ENCODE data around the gene PKHD1. TPM values are rescaled to one million over a fixed set of nuclear protein-coding genes. Genes with fewer than 3 reads are reported as not detected.
"Not testable (repeated sequence)": the region's sequence is repeated elsewhere in the genome, so short reads cannot be mapped to it uniquely, and the experiment has no call there.

PKHD1 gene
- total RNA-seq, 1 donor from 2014 or later, result 0.32 TPM

GRCh38 chr6:51855310-51856082 lies 231.9 kb downstream of the PKHD1 start:
- Histone ChIP-seq H3K9me3 (no peaks in the 10 kb centered on the region), H3K27ac (no peak overlapping the region), H3K4me1 (no peaks in the 10 kb centered on the region), H3K27me3 (no peaks in the 10 kb centered on the region), H3K4me3 (no peak overlapping the region), H3K36me3 (no peaks in the 10 kb centered on the region)
- intact Hi-C loops (cut with DNase I), result no loop called here
- ATAC-seq, result peak; percentile 67
- no peak for DNase-seq
- TF ChIP-seq CTCF (IDR thresholded peaks at IDR 0.05), result peak; percentile 79

- no peak overlapping the region for H3K27ac ChIP-seq
- intact Hi-C loops (cut with DNase I), result no loop called here
- no peak overlapping the region for H3K4me3 ChIP-seq
- H3K27me3 ChIP-seq, result no peaks in the 10 kb centered on the region
- H3K36me3 ChIP-seq, result no peaks in the 10 kb centered on the region
- no peak for TF ChIP-seq CTCF (IDR thresholded peaks at IDR 0.05)
- H3K9me3 ChIP-seq, result no peaks in the 10 kb centered on the region
- ATAC-seq (no peak), DNase-seq (peak; percentile 55)
- no peaks in the 10 kb centered on the region for H3K4me1 ChIP-seq
Observed at GRCh38 chr6:51854876-51855275, 232.5 kb downstream of the PKHD1 start.

GRCh38 chr6:51854347-51854746 lies 233.1 kb downstream of the PKHD1 start:
- Histone ChIP-seq H3K4me1 (no peaks in the 10 kb centered on the region), H3K36me3 (no peaks in the 10 kb centered on the region), H3K27ac (no peak overlapping the region), H3K9me3 (no peaks in the 10 kb centered on the region), H3K4me3 (no peak overlapping the region), H3K27me3 (no peaks in the 10 kb centered on the region)
- intact Hi-C loops (cut with DNase I), result no loop called here
- no peak for ATAC-seq
- no peak for DNase-seq
- no peak for TF ChIP-seq CTCF (IDR thresholded peaks at IDR 0.05)

GRCh38 chr6:51853109-51853508 lies 234.3 kb downstream of the PKHD1 start:
- ATAC-seq; intact Hi-C loops (cut with DNase I); DNase-seq; H3K4me3 ChIP-seq; H3K27me3 ChIP-seq; H3K4me1 ChIP-seq; H3K36me3 ChIP-seq; H3K27ac ChIP-seq; H3K9me3 ChIP-seq: not testable (repeated sequence)

GRCh38 chr6:51846531-51846930 lies 240.9 kb downstream of the PKHD1 start:
- TF ChIP-seq CTCF (IDR thresholded peaks at IDR 0.05), result no peak
- intact Hi-C loops (cut with DNase I), result no loop called here
- Histone ChIP-seq H3K27me3 (no peaks in the 10 kb centered on the region), H3K9me3 (no peaks in the 10 kb centered on the region), H3K4me1 (no peaks in the 10 kb centered on the region), H3K36me3 (no peaks in the 10 kb centered on the region), H3K4me3 (no peak overlapping the region), H3K27ac (no peak overlapping the region)
- no peak for DNase-seq
- no peak for ATAC-seq

- no peak overlapping the region for H3K4me3 ChIP-seq
- TF ChIP-seq CTCF (IDR thresholded peaks at IDR 0.05), result no peak
- H3K27ac ChIP-seq, result no peak overlapping the region
- no peaks in the 10 kb centered on the region for H3K9me3 ChIP-seq
- H3K36me3 ChIP-seq, result no peaks in the 10 kb centered on the region
- intact Hi-C loops (cut with DNase I), result no loop called here
- no peaks in the 10 kb centered on the region for H3K4me1 ChIP-seq
- ATAC-seq, result no peak
- H3K27me3 ChIP-seq, result no peaks in the 10 kb centered on the region
- DNase-seq, result no peak
Observed at GRCh38 chr6:51844336-51844735, 243.1 kb downstream of the PKHD1 start.
